IMR-90 (cell line): ENCODE results near the gene AUTS2. TPM values are rescaled to one million over a fixed set of nuclear protein-coding genes. Genes with fewer than 3 reads are reported as not detected.

Source experiments
- ATAC-seq: fragments of 200-7000 bp; cut with Tn5 transposase; 2 replicates; pipeline ENCODE4 v1.9.1; 2020; ENCODE audit warnings: low read depth, mild to moderate bottlenecking, moderate library complexity
- BruUV-seq: library from RNA; stranded (reverse); fragments of 400-500 nt; replicated peaks from 2 replicates; lab custom pipeline; 2021; lab: Mats Ljungman, UMichigan
- CTCF ChIA-PET: fragments of 300-600 bp; formaldehyde crosslinking; extraction: SDS; loops from one replicate; lab custom pipeline; 2021; ENCODE audit warnings: antibody characterized with exemption; lab: Yijun Ruan, JAX
- POLR2A ChIA-PET: fragments of 300-600 bp; sonication (Branson Sonifier 250); formaldehyde crosslinking; loops from one replicate; lab custom pipeline; 2022; ENCODE audit warnings: antibody characterized with exemption; ENCODE audit not compliant: unreplicated experiment; lab: Charles Lee
- DNase-seq: peaks from one replicate; pipeline ENCODE4 v3.0.0; 2013
- H2AFZ ChIP-seq: replicated peaks from 2 replicates; pipeline ENCODE3; 2013; ENCODE audit warnings: low read length, mild to moderate bottlenecking; ENCODE audit not compliant: poor library complexity
- H2AK5ac ChIP-seq: 2 replicates; pipeline ENCODE4 v1.6.1; 2013; ENCODE audit warnings: low read depth, low read length, inconsistent platforms
- H2AK9ac ChIP-seq: replicated peaks from 2 replicates; pipeline ENCODE3; 2013; ENCODE audit warnings: mild to moderate bottlenecking, low read depth, low read length, moderate library complexity; ENCODE audit not compliant: poor library complexity
- H2BK120ac ChIP-seq: 2 replicates; pipeline ENCODE4 v1.6.1; 2013; ENCODE audit warnings: low read depth, low read length, inconsistent platforms
- H2BK15ac ChIP-seq: 3 replicates; pipeline ENCODE4 v1.6.1; 2013; ENCODE audit warnings: low read depth, low read length, inconsistent platforms
- H2BK20ac ChIP-seq: 2 replicates; pipeline ENCODE4 v1.6.1; 2013; ENCODE audit warnings: low read depth, mild to moderate bottlenecking, inconsistent platforms, low read length, moderate library complexity
- H2BK5ac ChIP-seq: 2 replicates; pipeline ENCODE4 v1.6.1; 2013; ENCODE audit warnings: mild to moderate bottlenecking, low read depth, low read length, inconsistent platforms; ENCODE audit not compliant: poor library complexity, severe bottlenecking
- H3K14ac ChIP-seq: replicated peaks from 2 replicates; pipeline ENCODE4 v1.6.1; 2013; ENCODE audit warnings: low read depth, low read length, inconsistent platforms
- H3K18ac ChIP-seq: 2 replicates; pipeline ENCODE4 v1.6.1; 2013; ENCODE audit warnings: low read depth, low read length, control low read depth
- H3K23ac ChIP-seq: 2 replicates; pipeline ENCODE4 v1.6.1; 2013; ENCODE audit warnings: low read depth, low read length, inconsistent platforms
- H3K27ac ChIP-seq: 2 replicates; pipeline ENCODE4 v1.5.1; 2013; ENCODE audit warnings: mild to moderate bottlenecking, control low read depth, low read length; ENCODE audit not compliant: insufficient read depth
- H3K27me3 ChIP-seq: 2 replicates; pipeline ENCODE4 v1.6.1; 2013; ENCODE audit warnings: low read length; ENCODE audit not compliant: control insufficient read depth, insufficient read depth
- H3K36me3 ChIP-seq: 2 replicates; pipeline ENCODE4 v1.6.1; 2013; ENCODE audit warnings: low read length, mixed read lengths; ENCODE audit not compliant: control insufficient read depth, insufficient read depth
- H3K4ac ChIP-seq: 2 replicates; pipeline ENCODE4 v1.6.1; 2013; ENCODE audit warnings: low read depth, low read length, inconsistent platforms
- H3K4me1 ChIP-seq: 2 replicates; pipeline ENCODE4 v1.6.1; 2013; ENCODE audit warnings: low read length, mixed read lengths; ENCODE audit not compliant: control insufficient read depth, insufficient read depth
- H3K4me2 ChIP-seq: 2 replicates; pipeline ENCODE4 v1.6.1; 2013; ENCODE audit warnings: low read depth, mild to moderate bottlenecking, control low read depth, low read length, moderate library complexity
- H3K4me3 ChIP-seq: 2 replicates; pipeline ENCODE4 v1.5.1; 2013; ENCODE audit warnings: low read depth, mild to moderate bottlenecking, control low read depth, low read length, moderate library complexity; ENCODE audit not compliant: insufficient read depth
- H3K56ac ChIP-seq: 2 replicates; pipeline ENCODE4 v1.6.1; 2013; ENCODE audit warnings: low read length, inconsistent platforms; ENCODE audit not compliant: insufficient read depth; ENCODE audit errors: extremely low read depth
- H3K79me1 ChIP-seq, 2 experiments: 2 replicates each; pipeline ENCODE4 v1.6.1; 2013; ENCODE audit warnings: low read length in 2 of 2, inconsistent platforms in 1 of 2, low read depth in 1 of 2
- H3K9ac ChIP-seq: 2 replicates; pipeline ENCODE4 v1.6.1; 2013; ENCODE audit warnings: low read depth, low read length, control low read depth
- H3K9me1 ChIP-seq: 2 replicates; pipeline ENCODE4 v1.6.1; 2013; ENCODE audit warnings: low read length, inconsistent platforms; ENCODE audit not compliant: insufficient read depth
- H3K9me3 ChIP-seq: 2 replicates; pipeline ENCODE4 v1.6.1; 2013; ENCODE audit warnings: low read length; ENCODE audit not compliant: control insufficient read depth, insufficient read depth
- H4K20me1 ChIP-seq: 2 replicates; pipeline ENCODE4 v1.6.1; 2013; ENCODE audit warnings: low read length, inconsistent platforms; ENCODE audit not compliant: insufficient read depth
- H4K5ac ChIP-seq: 2 replicates; pipeline ENCODE4 v1.6.1; 2013; ENCODE audit warnings: mild to moderate bottlenecking, low read depth, low read length, control low read depth
- H4K8ac ChIP-seq, 2 experiments: 2 replicates each; pipeline ENCODE4 v1.6.1; 2013; ENCODE audit warnings: low read depth in 2 of 2, low read length in 2 of 2, control low read depth in 1 of 2, inconsistent platforms in 1 of 2
- H4K91ac ChIP-seq: 2 replicates; pipeline ENCODE4 v1.6.1; 2013; ENCODE audit warnings: low read depth, low read length, inconsistent platforms; ENCODE audit not compliant: insufficient read depth
- BHLHE40 ChIP-seq: fragments of 150-350 bp; IDR thresholded peaks from 2 replicates; pipeline ENCODE4 v1.6.1; 2016; ENCODE audit warnings: mild to moderate bottlenecking, low read depth, low read length
- CEBPB ChIP-seq: IDR thresholded peaks from 2 replicates; pipeline ENCODE4 v1.6.1; 2012; ENCODE audit warnings: low read depth, low read length, improper control_type of control experiment
- CHD1 ChIP-seq: IDR thresholded peaks from 2 replicates; pipeline ENCODE4 v1.6.1; 2012; ENCODE audit warnings: low read depth, low read length, improper control_type of control experiment
- FOS ChIP-seq: fragments of 150-350 bp; IDR thresholded peaks from 2 replicates; pipeline ENCODE4 v1.6.1; 2016; ENCODE audit warnings: low read depth, low read length
- MAFK ChIP-seq: IDR thresholded peaks from 2 replicates; pipeline ENCODE4 v1.6.1; 2012; ENCODE audit warnings: low read depth, low read length, improper control_type of control experiment
- MAZ ChIP-seq: IDR thresholded peaks from 2 replicates; pipeline ENCODE4 v1.6.1; 2012; ENCODE audit warnings: low read depth, mild to moderate bottlenecking, low read length, improper control_type of control experiment, moderate library complexity, borderline replicate concordance
- MXI1 ChIP-seq: IDR thresholded peaks from 2 replicates; pipeline ENCODE4 v1.6.1; 2012; ENCODE audit warnings: low read depth, mild to moderate bottlenecking, low read length, moderate library complexity, borderline replicate concordance
- NFE2L2 ChIP-seq: fragments of 150-350 bp; IDR thresholded peaks from 2 replicates; pipeline ENCODE4 v1.6.1; 2016; ENCODE audit warnings: low read depth, mild to moderate bottlenecking, low read length
- POLR2A ChIP-seq: IDR thresholded peaks from 2 replicates; pipeline ENCODE4 v1.6.1; 2012; ENCODE audit warnings: mild to moderate bottlenecking, low read depth, low read length
- RAD21 ChIP-seq: IDR thresholded peaks from 2 replicates; pipeline ENCODE4 v1.6.1; 2012; ENCODE audit warnings: low read length, improper control_type of control experiment
- RCOR1 ChIP-seq: IDR thresholded peaks from 2 replicates; pipeline ENCODE4 v1.6.1; 2012; ENCODE audit warnings: mild to moderate bottlenecking, low read length, improper control_type of control experiment; ENCODE audit not compliant: insufficient replicate concordance
- RFX5 ChIP-seq: IDR thresholded peaks from 2 replicates; pipeline ENCODE4 v1.8.0; 2012; ENCODE audit warnings: low read depth, mild to moderate bottlenecking, low read length, moderate library complexity
- SMC3 ChIP-seq: fragments of 150-350 bp; IDR thresholded peaks from 2 replicates; pipeline ENCODE4 v1.6.1; 2016; ENCODE audit warnings: low read depth, mild to moderate bottlenecking, antibody characterized with exemption, low read length, moderate library complexity
- WGBS, 2 experiments: methylation state at CpG; one replicate each; pipeline versions ENCODE4 v1.1.5 to v1.1.7; 2013; ENCODE audit warnings: missing lambda C conversion rate in 2 of 2; ENCODE audit not compliant: insufficient read length in 1 of 2; ENCODE audit errors: extremely low coverage in 2 of 2; 5-methylcytosine and 5-hydroxymethylcytosine counted together
- dilution Hi-C: fragments of 300-500 bp; cut with HindIII; formaldehyde crosslinking; loops from one replicate; pipeline ENCODE4 v1.14.3; 2018; ENCODE audit warnings: low sequenced_read_pairs; ENCODE audit not compliant: unreplicated experiment
- in situ Hi-C: fragments of 300-500 bp; cut with MboI; formaldehyde crosslinking; loops from 3 replicates; pipeline ENCODE4 v1.14.3; 2019; ENCODE audit warnings: low sequenced_read_pairs, inconsistent platforms, mixed read lengths
- intact Hi-C: fragments of 100-400 bp; cut with micrococcal nuclease; formaldehyde crosslinking; loops from 2 replicates; pipeline ENCODE4 v1.10.0; 2022
- polyA plus RNA-seq, 3 experiments: library from polyadenylated mRNA; depleted of rRNA; stranded (reverse); fragments of >200 nt; gene quantifications; 2 replicates each; pipeline ENCODE4 v1.2.3, GENCODE V29; 2012; ENCODE audit warnings: low replicate concordance in 1 of 3
- total RNA-seq: library from RNA; depleted of rRNA; stranded (reverse); fragments of >200 nt; gene quantifications from 2 replicates; pipeline ENCODE4 v1.2.3, GENCODE V29; 2012
- TF ChIP-seq, protein P1 (sequence below): fragments of 150-350 bp; IDR thresholded peaks from 2 replicates; pipeline ENCODE4 v1.6.1; 2016; ENCODE audit warnings: low read depth, mild to moderate bottlenecking, low read length, moderate library complexity, borderline replicate concordance
- TF ChIP-seq, protein P2 (sequence below): conservative IDR thresholded peaks from 2 replicates; pipeline ENCODE4 v1.5.1; 2012; ENCODE audit warnings: mild to moderate bottlenecking, low read depth, low read length, improper control_type of control experiment
- TF ChIP-seq, protein P3 (sequence below): fragments of 150-350 bp; IDR thresholded peaks from 2 replicates; pipeline ENCODE4 v1.6.1; 2017; ENCODE audit warnings: mild to moderate bottlenecking, antibody characterized with exemption, low read length, low read depth

The AUTS2 gene
- total and polyA plus RNA-seq, 2 of the 4 experiments (the other 2 are of a cell fraction) = 0.90 to 3.0 TPM

DNA sequence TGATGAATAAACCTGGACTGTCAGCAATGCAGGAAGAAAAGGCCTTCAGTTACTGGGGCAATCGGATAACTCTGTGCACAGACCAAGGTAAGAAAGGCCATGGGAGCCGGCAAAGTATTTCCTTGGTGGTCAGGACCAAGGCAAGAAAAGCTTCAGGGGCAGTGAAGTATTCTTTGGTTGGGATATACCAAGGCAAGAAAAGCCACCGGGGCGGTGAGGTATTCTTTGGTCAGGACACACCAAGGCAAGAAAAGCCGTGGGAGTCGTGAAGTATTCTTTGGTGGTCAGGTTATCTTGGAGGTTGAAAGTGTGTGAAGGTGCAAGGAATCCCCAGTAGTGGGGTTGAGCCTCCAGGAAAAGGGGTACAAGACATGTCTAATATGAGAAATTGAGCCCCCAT is 1238.7 kb downstream of the AUTS2 start:
- Histone ChIP-seq H3K4me3 (no peak overlapping the region), H3K18ac (no peak overlapping the region), H2BK5ac (no peak overlapping the region), H3K4ac (no peak overlapping the region), H4K8ac (no peak overlapping the region), H3K36me3 (no peaks in the 10 kb centered on the region), H4K20me1 (no peaks in the 10 kb centered on the region), H3K9me1 (no peaks in the 10 kb centered on the region), H2AK5ac (no peak overlapping the region), H3K14ac (no peak overlapping the region), H3K4me1 (no peaks in the 10 kb centered on the region), H3K9me3 (peaks cover 4% of the 10 kb centered on the region; the same call in 1 of the 2 replicates), H2BK20ac (no peak overlapping the region), H3K4me2 (no peak overlapping the region), H3K27me3 (no peaks in the 10 kb centered on the region), H4K91ac (no peak overlapping the region), H4K5ac (no peak overlapping the region), H2BK120ac (no peak overlapping the region), H3K27ac (no peak overlapping the region), H3K79me1 (no peaks in the 10 kb centered on the region), H2BK15ac (no peak overlapping the region), H2AK9ac (no peak overlapping the region), H2AFZ (no peak overlapping the region), H3K56ac (no peak overlapping the region), H3K9ac (no peak overlapping the region), H3K23ac (no peak overlapping the region)
- ChIA-PET POLR2A (no interaction called here), CTCF (no interaction called here)
- no peak for ATAC-seq
- intact Hi-C loops = loop anchor here (10.0 kb wide), 1 partner anchor 1428 kb away; no protein-coding TSS in a partner anchor
- dilution Hi-C loops = no loop called here
- no peak for DNase-seq
- in situ Hi-C loops = loop anchor here (25.0 kb wide), 1 partner anchor 900 kb away; no protein-coding TSS in a partner anchor
- TF ChIP-seq MAZ (no peak), RCOR1 (no peak), MAFK (no peak), NFE2L2 (no peak), POLR2A (no peak), RFX5 (no peak), MXI1 (no peak), CEBPB (no peak), FOS (no peak), RAD21 (no peak), BHLHE40 (no peak), CHD1 (no peak), SMC3 (no peak)
- TF ChIP-seq, protein P1, sequence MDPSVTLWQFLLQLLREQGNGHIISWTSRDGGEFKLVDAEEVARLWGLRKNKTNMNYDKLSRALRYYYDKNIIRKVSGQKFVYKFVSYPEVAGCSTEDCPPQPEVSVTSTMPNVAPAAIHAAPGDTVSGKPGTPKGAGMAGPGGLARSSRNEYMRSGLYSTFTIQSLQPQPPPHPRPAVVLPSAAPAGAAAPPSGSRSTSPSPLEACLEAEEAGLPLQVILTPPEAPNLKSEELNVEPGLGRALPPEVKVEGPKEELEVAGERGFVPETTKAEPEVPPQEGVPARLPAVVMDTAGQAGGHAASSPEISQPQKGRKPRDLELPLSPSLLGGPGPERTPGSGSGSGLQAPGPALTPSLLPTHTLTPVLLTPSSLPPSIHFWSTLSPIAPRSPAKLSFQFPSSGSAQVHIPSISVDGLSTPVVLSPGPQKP = no peak
- TF ChIP-seq, protein P2, sequence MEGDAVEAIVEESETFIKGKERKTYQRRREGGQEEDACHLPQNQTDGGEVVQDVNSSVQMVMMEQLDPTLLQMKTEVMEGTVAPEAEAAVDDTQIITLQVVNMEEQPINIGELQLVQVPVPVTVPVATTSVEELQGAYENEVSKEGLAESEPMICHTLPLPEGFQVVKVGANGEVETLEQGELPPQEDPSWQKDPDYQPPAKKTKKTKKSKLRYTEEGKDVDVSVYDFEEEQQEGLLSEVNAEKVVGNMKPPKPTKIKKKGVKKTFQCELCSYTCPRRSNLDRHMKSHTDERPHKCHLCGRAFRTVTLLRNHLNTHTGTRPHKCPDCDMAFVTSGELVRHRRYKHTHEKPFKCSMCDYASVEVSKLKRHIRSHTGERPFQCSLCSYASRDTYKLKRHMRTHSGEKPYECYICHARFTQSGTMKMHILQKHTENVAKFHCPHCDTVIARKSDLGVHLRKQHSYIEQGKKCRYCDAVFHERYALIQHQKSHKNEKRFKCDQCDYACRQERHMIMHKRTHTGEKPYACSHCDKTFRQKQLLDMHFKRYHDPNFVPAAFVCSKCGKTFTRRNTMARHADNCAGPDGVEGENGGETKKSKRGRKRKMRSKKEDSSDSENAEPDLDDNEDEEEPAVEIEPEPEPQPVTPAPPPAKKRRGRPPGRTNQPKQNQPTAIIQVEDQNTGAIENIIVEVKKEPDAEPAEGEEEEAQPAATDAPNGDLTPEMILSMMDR = no peak
- TF ChIP-seq, protein P3, sequence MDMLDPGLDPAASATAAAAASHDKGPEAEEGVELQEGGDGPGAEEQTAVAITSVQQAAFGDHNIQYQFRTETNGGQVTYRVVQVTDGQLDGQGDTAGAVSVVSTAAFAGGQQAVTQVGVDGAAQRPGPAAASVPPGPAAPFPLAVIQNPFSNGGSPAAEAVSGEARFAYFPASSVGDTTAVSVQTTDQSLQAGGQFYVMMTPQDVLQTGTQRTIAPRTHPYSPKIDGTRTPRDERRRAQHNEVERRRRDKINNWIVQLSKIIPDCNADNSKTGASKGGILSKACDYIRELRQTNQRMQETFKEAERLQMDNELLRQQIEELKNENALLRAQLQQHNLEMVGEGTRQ = no peak
- no TSS peak for BruUV-seq
- WGBS, 2 experiments = 92% methylated on average over 2 of the region's 6 CpGs; no CpG with 5 or more reads in 1 of the 2 experiments
